Testis (tissue), 2 donors: Measurements from ENCODE around the gene ZNG1A.

Experiments
- POLR2A ChIP-seq: fragments of 450-650 bp; IDR thresholded peaks from one replicate; pipeline ENCODE4 v1.6.1; 2017; ENCODE audit warnings: antibody characterized with exemption, mild to moderate bottlenecking, moderate library complexity
- TF ChIP-seq, protein P1 (sequence below), 3 experiments: fragments of 450-650 bp in 2 of 3; fragments of 200-600 bp in 1 of 3; sonication (generic) in 1 of 3; IDR thresholded peaks; one replicate each; pipeline ENCODE4 v1.5.1; 2016 to 2019; ENCODE audit warnings: antibody characterized with exemption in 3 of 3, mild to moderate bottlenecking in 2 of 3, moderate library complexity in 1 of 3

DNA sequence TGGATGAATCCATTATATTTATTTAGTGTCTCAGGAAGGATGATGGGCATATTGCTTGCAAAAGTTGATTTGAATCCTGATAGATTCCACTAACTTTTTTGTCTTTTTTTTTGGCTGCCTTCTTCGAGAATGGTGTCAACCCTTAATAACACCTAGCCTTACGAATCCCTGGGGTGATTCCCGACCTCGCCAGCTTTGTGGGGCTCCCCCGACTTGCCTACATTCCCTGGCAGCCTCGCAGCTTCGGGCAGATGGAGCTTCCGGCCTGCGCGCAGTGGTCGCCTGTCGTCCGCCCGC lies 35.4 kb upstream of the ZNG1A start:
- TF ChIP-seq, protein P1, sequence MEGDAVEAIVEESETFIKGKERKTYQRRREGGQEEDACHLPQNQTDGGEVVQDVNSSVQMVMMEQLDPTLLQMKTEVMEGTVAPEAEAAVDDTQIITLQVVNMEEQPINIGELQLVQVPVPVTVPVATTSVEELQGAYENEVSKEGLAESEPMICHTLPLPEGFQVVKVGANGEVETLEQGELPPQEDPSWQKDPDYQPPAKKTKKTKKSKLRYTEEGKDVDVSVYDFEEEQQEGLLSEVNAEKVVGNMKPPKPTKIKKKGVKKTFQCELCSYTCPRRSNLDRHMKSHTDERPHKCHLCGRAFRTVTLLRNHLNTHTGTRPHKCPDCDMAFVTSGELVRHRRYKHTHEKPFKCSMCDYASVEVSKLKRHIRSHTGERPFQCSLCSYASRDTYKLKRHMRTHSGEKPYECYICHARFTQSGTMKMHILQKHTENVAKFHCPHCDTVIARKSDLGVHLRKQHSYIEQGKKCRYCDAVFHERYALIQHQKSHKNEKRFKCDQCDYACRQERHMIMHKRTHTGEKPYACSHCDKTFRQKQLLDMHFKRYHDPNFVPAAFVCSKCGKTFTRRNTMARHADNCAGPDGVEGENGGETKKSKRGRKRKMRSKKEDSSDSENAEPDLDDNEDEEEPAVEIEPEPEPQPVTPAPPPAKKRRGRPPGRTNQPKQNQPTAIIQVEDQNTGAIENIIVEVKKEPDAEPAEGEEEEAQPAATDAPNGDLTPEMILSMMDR (IDR thresholded peaks at IDR 0.05) = no peak
- TF ChIP-seq POLR2A = no peak
